ENCODE results near the gene CORO1C. TPM values are rescaled to one million over a fixed set of nuclear protein-coding genes. Genes with fewer than 3 reads are reported as not detected.

Gene CORO1C
- total RNA-seq, 4 donors from 2014 or later, result 221 to 441 (median 315) TPM

GRCh38 chr12:108650083-108650482 lies 81.2 kb downstream of the CORO1C start:
- peak overlapping the region; percentile 38 to 76 (median 70) for H3K27ac ChIP-seq (replicated peaks in 1 of 4)
- H3K27me3 ChIP-seq, result no peaks in the 10 kb centered on the region
- TF ChIP-seq POLR2A (IDR thresholded peaks at IDR 0.05; ENCODE audit: low read depth), result no peak
- TF ChIP-seq POLR2AphosphoS5 (IDR thresholded peaks at IDR 0.05), result no peak
- no peaks in the 10 kb centered on the region for H3K9me3 ChIP-seq
- intact Hi-C loops (cut with DNase I), result no loop called here
- H3K4me3 ChIP-seq, result no peak overlapping the region
- WGBS, result 61% methylated on average over 2 of the region's 2 CpGs
- no peak for DNase-seq (ENCODE audit: extremely low spot score)
- peaks cover 35 to 54% (median 45%) of the 10 kb centered on the region in 4 donors for H3K4me1 ChIP-seq
- peaks cover 48 to 95% (median 82%) of the 10 kb centered on the region in 4 donors for H3K36me3 ChIP-seq

GRCh38 chr12:108649669-108650068 lies 81.6 kb downstream of the CORO1C start:
- intact Hi-C loops (cut with DNase I), result no loop called here
- peaks cover 52 to 94% (median 85%) of the 10 kb centered on the region in 4 donors for H3K36me3 ChIP-seq
- peak overlapping the region; percentile 38 to 76 (median 70) for H3K27ac ChIP-seq (replicated peaks in 1 of 4)
- H3K27me3 ChIP-seq, result no peaks in the 10 kb centered on the region
- WGBS, result 21% methylated on average over 4 of the region's 4 CpGs
- no peak overlapping the region for H3K4me3 ChIP-seq
- no peak for TF ChIP-seq EP300 (IDR thresholded peaks at IDR 0.05)
- peak; percentile 51 to 71 for TF ChIP-seq POLR2AphosphoS5 (IDR thresholded peaks at IDR 0.05)
- TF ChIP-seq CTCF (IDR thresholded peaks at IDR 0.05), result no peak
- no peak for TF ChIP-seq POLR2A (IDR thresholded peaks at IDR 0.05; ENCODE audit: low read depth)
- no peaks in the 10 kb centered on the region for H3K9me3 ChIP-seq
- no peak for DNase-seq (ENCODE audit: extremely low spot score)
- H3K4me1 ChIP-seq, result peaks cover 36 to 57% (median 49%) of the 10 kb centered on the region in 4 donors

GRCh38 chr12:108649126-108649525 lies 82.2 kb downstream of the CORO1C start:
- Histone ChIP-seq H3K4me1 (peaks cover 42 to 57% (median 54%) of the 10 kb centered on the region in 4 donors), H3K27ac (replicated peaks in 1 of 4) (peak overlapping the region; percentile 38 to 76 (median 70)), H3K9me3 (no peaks in the 10 kb centered on the region), H3K36me3 (peaks cover 52 to 92% (median 84%) of the 10 kb centered on the region in 4 donors), H3K4me3 (no peak overlapping the region), H3K27me3 (no peaks in the 10 kb centered on the region)
- WGBS, result 75% methylated on average over 6 of the region's 6 CpGs
- no peak for DNase-seq (ENCODE audit: extremely low spot score)
- TF ChIP-seq POLR2AphosphoS5 (IDR thresholded peaks at IDR 0.05) (no peak), POLR2A (IDR thresholded peaks at IDR 0.05; ENCODE audit: low read depth) (no peak), EP300 (IDR thresholded peaks at IDR 0.05) (no peak), CTCF (IDR thresholded peaks at IDR 0.05) (no peak)
- intact Hi-C loops (cut with DNase I), result no loop called here

- peaks cover 46 to 58% (median 56%) of the 10 kb centered on the region in 4 donors for H3K4me1 ChIP-seq
- no peaks in the 10 kb centered on the region for H3K27me3 ChIP-seq
- intact Hi-C loops (cut with DNase I), result no loop called here
- H3K27ac ChIP-seq (replicated peaks in 1 of 4), result peak overlapping the region; percentile 38 to 76 (median 70)
- TF ChIP-seq POLR2AphosphoS5 (IDR thresholded peaks at IDR 0.05) (no peak), POLR2A (IDR thresholded peaks at IDR 0.05; ENCODE audit: low read depth) (no peak), EP300 (IDR thresholded peaks at IDR 0.05) (no peak)
- WGBS, result 91% methylated on average over 9 of the region's 9 CpGs
- H3K36me3 ChIP-seq, result peaks cover 52 to 84% (median 76%) of the 10 kb centered on the region in 4 donors
- H3K9me3 ChIP-seq, result no peaks in the 10 kb centered on the region
- no peak overlapping the region for H3K4me3 ChIP-seq
- DNase-seq (ENCODE audit: extremely low spot score), result no peak
Measured at GRCh38 chr12:108648371-108648770, 82.9 kb downstream of the CORO1C start.

- H3K36me3 ChIP-seq, result peaks cover 52 to 79% (median 70%) of the 10 kb centered on the region in 4 donors
- WGBS, result 77% methylated on average over 11 of the region's 11 CpGs
- H3K27ac ChIP-seq (replicated peaks in 1 of 4), result peak overlapping the region; percentile 38 to 76 (median 70)
- TF ChIP-seq POLR2AphosphoS5 (IDR thresholded peaks at IDR 0.05) (no peak), CTCF (IDR thresholded peaks at IDR 0.05) (no peak), EP300 (IDR thresholded peaks at IDR 0.05) (no peak), POLR2A (IDR thresholded peaks at IDR 0.05; ENCODE audit: low read depth) (no peak)
- H3K4me3 ChIP-seq, result no peak overlapping the region
- no peak for DNase-seq (ENCODE audit: extremely low spot score)
- peaks cover 42 to 59% (median 56%) of the 10 kb centered on the region in 4 donors for H3K4me1 ChIP-seq
- intact Hi-C loops (cut with DNase I), result no loop called here
- no peaks in the 10 kb centered on the region for H3K27me3 ChIP-seq
- H3K9me3 ChIP-seq, result no peaks in the 10 kb centered on the region
Measured at GRCh38 chr12:108647585-108648287, 83.6 kb downstream of the CORO1C start.
